ENCODE data around the gene FOXO3.

DNA sequence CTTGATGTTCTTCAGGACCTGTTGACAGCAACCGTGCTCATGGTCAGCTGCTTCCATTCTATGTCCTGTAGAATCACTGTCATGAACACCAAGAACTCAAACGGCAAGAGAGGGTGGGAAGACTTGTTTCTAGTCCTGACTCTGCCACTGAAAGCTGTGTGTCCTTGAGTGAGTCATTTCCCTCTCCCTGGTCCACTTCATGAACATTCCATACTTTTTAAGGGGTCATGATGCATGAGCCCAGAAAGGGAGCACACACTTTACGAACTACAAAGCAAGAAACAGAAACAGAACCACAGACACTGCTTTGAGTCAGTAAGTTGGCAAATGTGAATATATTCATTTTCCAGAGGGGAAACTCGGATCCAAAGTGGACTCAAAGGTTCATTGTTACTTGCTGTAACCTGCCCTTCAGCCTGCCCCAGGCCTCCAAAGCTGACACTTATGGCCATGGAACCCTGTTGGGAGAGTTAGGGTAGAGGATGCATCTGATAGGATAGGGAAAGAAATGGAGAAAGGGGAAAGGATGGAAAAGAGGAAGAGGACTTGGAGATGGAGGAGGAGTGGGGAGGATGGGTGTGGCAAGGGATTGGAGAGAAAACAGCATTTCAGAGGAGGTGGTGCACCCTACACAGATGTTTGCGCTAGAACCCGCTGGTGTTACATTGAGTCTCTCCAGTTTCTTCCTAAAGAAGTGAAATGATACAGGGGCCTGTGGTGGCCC, 129.8 kb downstream of the FOXO3 start:
- TF ChIP-seq, protein P1, sequence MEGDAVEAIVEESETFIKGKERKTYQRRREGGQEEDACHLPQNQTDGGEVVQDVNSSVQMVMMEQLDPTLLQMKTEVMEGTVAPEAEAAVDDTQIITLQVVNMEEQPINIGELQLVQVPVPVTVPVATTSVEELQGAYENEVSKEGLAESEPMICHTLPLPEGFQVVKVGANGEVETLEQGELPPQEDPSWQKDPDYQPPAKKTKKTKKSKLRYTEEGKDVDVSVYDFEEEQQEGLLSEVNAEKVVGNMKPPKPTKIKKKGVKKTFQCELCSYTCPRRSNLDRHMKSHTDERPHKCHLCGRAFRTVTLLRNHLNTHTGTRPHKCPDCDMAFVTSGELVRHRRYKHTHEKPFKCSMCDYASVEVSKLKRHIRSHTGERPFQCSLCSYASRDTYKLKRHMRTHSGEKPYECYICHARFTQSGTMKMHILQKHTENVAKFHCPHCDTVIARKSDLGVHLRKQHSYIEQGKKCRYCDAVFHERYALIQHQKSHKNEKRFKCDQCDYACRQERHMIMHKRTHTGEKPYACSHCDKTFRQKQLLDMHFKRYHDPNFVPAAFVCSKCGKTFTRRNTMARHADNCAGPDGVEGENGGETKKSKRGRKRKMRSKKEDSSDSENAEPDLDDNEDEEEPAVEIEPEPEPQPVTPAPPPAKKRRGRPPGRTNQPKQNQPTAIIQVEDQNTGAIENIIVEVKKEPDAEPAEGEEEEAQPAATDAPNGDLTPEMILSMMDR (IDR thresholded peaks at IDR 0.05), result no peak
- TF ChIP-seq POLR2AphosphoS5 (IDR thresholded peaks at IDR 0.05) (no peak), POLR2A (IDR thresholded peaks at IDR 0.05) (no peak)

Measured in breast epithelium (tissue), 3 donors.